Type B pancreatic cell (in vitro differentiated cells): ENCODE measurements around the gene RTN4R. TPM values are rescaled to one million over a fixed set of nuclear protein-coding genes. Genes with fewer than 3 reads are reported as not detected.

Source experiments
- DNase-seq: peaks from one replicate; pipeline ENCODE4 v3.0.0; 2021; ENCODE audit warnings: mixed read lengths; ENCODE audit not compliant: unreplicated experiment; ENCODE audit errors: extremely low spot score
- H3K27ac Mint-ChIP-seq: 2 replicates; pipeline ENCODE4 v1.8.0; 2021; ENCODE audit warnings: mild to moderate bottlenecking, mixed read lengths
- H3K27me3 Mint-ChIP-seq: 2 replicates; pipeline ENCODE4 v1.8.0; 2021; ENCODE audit warnings: mixed read lengths
- H3K36me3 Mint-ChIP-seq: 2 replicates; pipeline ENCODE4 v1.8.0; 2021; ENCODE audit warnings: mixed read lengths
- H3K4me1 Mint-ChIP-seq: one replicate; pipeline ENCODE4 v1.8.0; 2021; ENCODE audit warnings: mixed read lengths; ENCODE audit not compliant: unreplicated experiment
- H3K4me3 Mint-ChIP-seq: 2 replicates; pipeline ENCODE4 v1.8.0; 2021; ENCODE audit warnings: mild to moderate bottlenecking, mixed read lengths
- H3K9me3 Mint-ChIP-seq: 2 replicates; pipeline ENCODE4 v1.8.0; 2021; ENCODE audit warnings: mixed read lengths
- CTCF ChIP-seq: fragments of 200-600 bp; sonication (generic); conservative IDR thresholded peaks from 2 replicates; pipeline ENCODE4 v1.5.0; 2021; ENCODE audit warnings: antibody characterized with exemption, mild to moderate bottlenecking
- total RNA-seq: library from RNA; stranded (reverse); gene quantifications from 2 replicates; pipeline ENCODE4 v1.2.1, GENCODE V29; 2021; ENCODE audit warnings: low replicate concordance

RTN4R gene
- total RNA-seq, 1 donor from 2014 or later, result 9.0 TPM

- no peaks in the 10 kb centered on the region for H3K36me3 Mint-ChIP-seq
- no peak overlapping the region for H3K27ac Mint-ChIP-seq
- peaks cover 10% of the 10 kb centered on the region for H3K4me1 Mint-ChIP-seq
- DNase-seq, result no peak
- no peak for TF ChIP-seq CTCF
- H3K9me3 Mint-ChIP-seq, result no peaks in the 10 kb centered on the region
- no peak overlapping the region for H3K4me3 Mint-ChIP-seq
- peaks cover 3% of the 10 kb centered on the region for H3K27me3 Mint-ChIP-seq
Measured at GRCh38 chr22:20194681-20195593, 73.2 kb downstream of the RTN4R start.

GRCh38 chr22:20193761-20194494 is 74.2 kb downstream of the RTN4R start:
- no peak overlapping the region for H3K4me3 Mint-ChIP-seq
- H3K36me3 Mint-ChIP-seq, result no peaks in the 10 kb centered on the region
- H3K9me3 Mint-ChIP-seq, result no peaks in the 10 kb centered on the region
- H3K27me3 Mint-ChIP-seq, result peaks cover 3% of the 10 kb centered on the region
- TF ChIP-seq CTCF, result no peak
- peaks cover 10% of the 10 kb centered on the region for H3K4me1 Mint-ChIP-seq
- no peak for DNase-seq
- H3K27ac Mint-ChIP-seq, result no peak overlapping the region

- Mint-ChIP-seq H3K4me3 (no peak overlapping the region), H3K27ac (no peak overlapping the region), H3K36me3 (no peaks in the 10 kb centered on the region), H3K27me3 (no peaks in the 10 kb centered on the region), H3K9me3 (no peaks in the 10 kb centered on the region), H3K4me1 (peaks cover 4% of the 10 kb centered on the region)
- no peak for DNase-seq
- no peak for TF ChIP-seq CTCF
Measured at GRCh38 chr22:20192972-20193760, 75.0 kb downstream of the RTN4R start.

GRCh38 chr22:20192293-20192971 is 75.7 kb downstream of the RTN4R start:
- no peak for DNase-seq
- Mint-ChIP-seq H3K27ac (no peak overlapping the region), H3K4me3 (no peak overlapping the region), H3K27me3 (no peaks in the 10 kb centered on the region), H3K36me3 (no peaks in the 10 kb centered on the region), H3K9me3 (no peaks in the 10 kb centered on the region), H3K4me1 (no peaks in the 10 kb centered on the region)
- no peak for TF ChIP-seq CTCF

GRCh38 chr22:20191803-20192202 is 76.3 kb downstream of the RTN4R start:
- Mint-ChIP-seq H3K4me3 (no peak overlapping the region), H3K4me1 (no peaks in the 10 kb centered on the region), H3K27me3 (no peaks in the 10 kb centered on the region), H3K27ac (no peak overlapping the region), H3K9me3 (no peaks in the 10 kb centered on the region), H3K36me3 (no peaks in the 10 kb centered on the region)
- no peak for DNase-seq
- TF ChIP-seq CTCF, result no peak
